GM19438 (cell line): ENCODE measurements around the gene ZSWIM4.
"Not testable (repeated sequence)": the region's sequence is repeated elsewhere in the genome, so short reads cannot be mapped to it uniquely, and the experiment has no call there.

Experiments
- ATAC-seq: cut with Tn5 transposase; IDR thresholded peaks from one replicate; pipeline ENCODE4 v1.9.1; 2021; ENCODE audit warnings: low read depth; ENCODE audit not compliant: unreplicated experiment

ZSWIM4 gene

GRCh38 chr19:13774217-13775191 lies 20.7 kb upstream of the ZSWIM4 start, which contains the start of gene C19orf53:
C19orf53 (plus strand) TSS chr19:13774456; CDS start chr19:13774478, 22 bp downstream.
- peak; percentile 93 for ATAC-seq

DNA sequence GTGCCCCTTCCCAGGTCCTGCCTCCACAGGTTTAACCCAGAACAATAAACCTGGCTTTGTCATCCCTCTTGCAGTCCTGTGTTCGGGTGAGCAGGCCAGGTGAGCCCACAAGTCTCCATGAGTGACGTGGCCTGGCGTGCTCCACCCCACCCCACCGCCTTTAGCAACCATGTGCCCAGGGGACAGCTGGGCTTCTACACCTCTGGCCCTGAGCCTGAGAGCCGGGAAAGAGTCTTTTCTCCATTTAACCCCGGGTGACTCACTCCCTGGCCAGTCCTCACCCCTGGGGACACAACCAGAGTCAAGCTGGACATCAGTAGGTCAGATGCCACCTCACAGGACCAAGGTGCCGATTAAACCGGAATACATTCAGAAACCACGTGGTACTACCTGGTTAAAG lies 16.8 kb upstream of the ZSWIM4 start:
- no peak for ATAC-seq

DNA sequence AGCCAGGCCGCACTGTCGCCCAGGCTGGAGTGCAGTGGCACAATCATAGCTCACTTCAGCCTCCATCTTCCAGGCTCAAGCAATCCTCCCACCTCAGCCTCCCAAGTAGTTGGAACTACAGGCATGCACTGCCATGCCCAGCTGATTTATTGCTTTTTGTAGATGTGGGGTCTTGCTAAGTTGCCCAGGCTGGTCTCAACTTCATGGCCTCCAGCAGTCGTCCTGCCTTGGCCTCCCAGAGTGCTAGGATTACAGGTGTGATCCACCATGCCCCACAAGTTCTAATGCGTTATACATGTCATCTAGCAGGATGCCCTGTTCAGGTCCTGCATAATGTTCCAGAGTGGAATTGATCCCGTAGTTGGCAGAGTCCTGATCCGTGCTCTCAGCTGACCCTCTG lies 16.4 kb upstream of the ZSWIM4 start:
- ATAC-seq, result no peak

DNA sequence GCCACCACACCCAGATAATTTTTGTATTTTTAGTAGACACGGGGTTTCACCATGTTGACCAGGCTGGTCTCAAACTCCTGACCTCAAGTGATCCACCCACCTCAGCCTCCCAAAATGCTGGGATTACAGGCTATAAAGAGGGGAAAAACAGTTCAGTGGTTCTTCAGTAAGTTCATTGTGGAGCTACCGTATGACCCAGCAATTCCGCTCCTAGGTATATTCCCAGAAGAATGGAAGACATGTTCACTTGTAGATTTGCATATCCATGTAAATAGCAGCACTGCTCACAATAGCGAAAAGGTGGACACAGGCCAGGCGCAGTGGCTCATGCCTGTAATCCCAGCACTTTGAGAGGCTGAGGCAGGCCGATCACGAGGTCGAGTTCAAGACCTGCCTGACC lies 15.4 kb upstream of the ZSWIM4 start:
- not testable (repeated sequence) for ATAC-seq

- no peak for ATAC-seq
Measured at GRCh38 chr19:13781547-13781946, 13.7 kb upstream of the ZSWIM4 start.

- ATAC-seq, result no peak
Measured at GRCh38 chr19:13782537-13782936, 12.7 kb upstream of the ZSWIM4 start.

DNA sequence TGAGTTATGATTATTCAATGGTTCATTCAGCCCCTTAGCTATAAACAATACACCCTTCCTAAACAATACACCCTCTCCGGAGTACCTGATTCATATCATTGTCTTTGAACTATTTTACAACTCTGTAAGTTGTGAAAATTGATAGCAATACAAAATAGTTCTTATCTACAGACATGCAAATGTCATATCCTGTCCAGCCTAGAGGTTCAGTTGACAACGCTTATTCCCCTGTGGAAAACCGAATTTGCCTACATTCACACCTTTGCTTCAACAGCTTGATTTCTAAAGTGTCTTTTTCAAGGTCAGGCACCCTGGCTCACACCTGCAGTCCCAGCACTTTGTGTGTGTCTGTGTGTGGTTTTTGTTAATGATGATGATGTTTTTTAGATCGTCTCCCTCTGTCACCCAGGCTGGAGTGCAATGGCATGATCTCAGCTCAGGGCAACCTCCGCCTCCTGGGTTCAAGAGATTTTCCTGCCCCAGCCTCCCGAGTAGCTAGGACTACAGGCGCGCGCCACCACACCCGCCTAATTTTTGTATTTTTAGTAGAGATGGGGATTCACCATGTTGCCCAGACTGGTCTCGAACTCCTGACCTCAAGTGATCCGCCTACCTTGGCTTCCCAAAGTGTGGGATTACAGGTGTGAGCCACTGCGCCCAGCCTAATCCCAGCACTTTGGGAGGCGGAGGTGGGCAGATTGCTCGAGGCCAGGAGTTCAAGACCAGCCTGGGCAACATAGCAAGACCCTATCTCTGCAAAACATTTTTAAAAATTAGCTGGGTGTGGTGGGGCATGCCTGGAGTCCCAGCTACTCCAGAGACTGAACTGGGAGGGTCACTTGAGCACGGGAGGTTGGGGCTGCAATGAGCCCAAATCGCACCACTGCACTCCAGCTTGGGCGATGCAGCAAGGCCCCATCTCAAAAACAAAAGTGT lies 11.4 kb upstream of the ZSWIM4 start:
- ATAC-seq, result no peak

GRCh38 chr19:13784731-13785452 lies 10.4 kb upstream of the ZSWIM4 start:
- ATAC-seq, result no peak

DNA sequence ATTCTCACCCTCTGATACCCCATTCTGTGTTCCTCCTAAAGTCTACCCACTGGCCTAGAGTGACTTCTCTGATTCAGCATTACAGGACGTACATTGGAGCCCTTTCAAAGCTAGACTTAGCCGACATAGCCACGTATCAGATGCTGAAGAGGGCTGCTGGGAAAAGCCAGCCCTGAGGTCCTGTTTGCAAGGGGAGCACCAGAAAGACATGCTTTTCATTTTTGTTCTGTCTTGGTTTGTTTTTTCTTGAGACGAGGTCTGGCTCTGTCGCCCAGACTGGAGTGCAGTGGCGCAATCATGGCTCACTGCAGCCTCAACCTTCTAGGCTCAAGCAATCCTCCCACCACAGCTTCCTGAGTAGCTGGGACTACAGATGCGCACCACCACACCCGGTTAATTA lies 6.3 kb upstream of the ZSWIM4 start:
- no peak for ATAC-seq

DNA sequence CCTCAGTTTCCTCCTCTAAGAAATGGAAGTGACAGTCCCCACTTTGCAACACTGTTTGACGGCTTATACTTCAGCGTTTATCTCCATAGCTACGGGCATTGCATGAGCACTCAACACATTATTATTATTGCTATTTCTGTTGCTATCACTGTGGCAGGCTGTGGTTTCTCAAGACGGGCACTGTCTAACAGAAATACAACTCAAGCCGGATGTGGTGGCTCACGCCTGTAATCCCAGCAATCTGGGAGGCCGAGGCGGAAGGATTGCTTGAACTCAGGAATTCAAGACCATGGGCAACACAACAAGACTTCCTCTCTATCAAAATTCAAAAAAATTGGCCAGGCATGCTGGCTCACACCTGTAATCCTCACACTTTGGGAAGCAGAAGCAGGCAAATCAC lies 4.9 kb upstream of the ZSWIM4 start:
- ATAC-seq, result no peak

DNA sequence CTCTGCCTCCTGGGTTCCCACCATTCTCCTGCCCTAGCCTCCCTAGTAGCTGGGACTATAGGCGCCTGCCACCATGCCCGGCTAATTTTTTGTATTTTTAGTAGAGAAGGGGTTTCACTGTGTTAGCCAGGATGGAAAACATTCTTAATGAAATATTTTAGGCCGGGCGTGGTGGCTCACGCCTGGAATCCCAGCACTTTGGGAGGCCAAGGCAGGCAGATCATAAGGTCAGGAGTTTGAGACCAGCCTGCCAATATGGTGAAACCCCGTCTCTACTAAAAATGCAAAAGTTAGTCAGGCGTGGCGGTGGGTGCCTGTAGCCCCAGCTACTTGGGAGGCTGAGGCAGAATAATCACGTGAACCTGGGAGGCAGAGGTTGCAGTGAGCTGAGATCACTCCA lies 1.9 kb upstream of the ZSWIM4 start:
- not testable (repeated sequence) for ATAC-seq

DNA sequence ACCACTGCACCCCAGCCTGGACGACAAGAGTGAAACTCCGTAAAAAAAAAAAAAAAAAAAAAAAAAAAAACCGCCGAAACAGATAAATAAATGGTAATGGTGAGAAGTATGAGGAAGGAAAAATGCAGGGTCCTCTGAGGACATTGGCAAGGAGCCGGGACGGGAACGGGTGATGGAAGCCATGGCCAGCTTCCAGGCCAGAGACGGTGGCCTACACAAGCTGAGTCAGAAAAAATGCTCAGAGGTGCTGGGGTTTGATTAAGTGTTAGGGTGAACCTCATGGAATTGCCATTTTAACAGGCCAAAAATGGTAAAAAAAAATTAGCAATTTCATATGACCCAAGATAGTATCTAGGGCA lies 866 bp upstream of the ZSWIM4 start:
- no peak for ATAC-seq

DNA sequence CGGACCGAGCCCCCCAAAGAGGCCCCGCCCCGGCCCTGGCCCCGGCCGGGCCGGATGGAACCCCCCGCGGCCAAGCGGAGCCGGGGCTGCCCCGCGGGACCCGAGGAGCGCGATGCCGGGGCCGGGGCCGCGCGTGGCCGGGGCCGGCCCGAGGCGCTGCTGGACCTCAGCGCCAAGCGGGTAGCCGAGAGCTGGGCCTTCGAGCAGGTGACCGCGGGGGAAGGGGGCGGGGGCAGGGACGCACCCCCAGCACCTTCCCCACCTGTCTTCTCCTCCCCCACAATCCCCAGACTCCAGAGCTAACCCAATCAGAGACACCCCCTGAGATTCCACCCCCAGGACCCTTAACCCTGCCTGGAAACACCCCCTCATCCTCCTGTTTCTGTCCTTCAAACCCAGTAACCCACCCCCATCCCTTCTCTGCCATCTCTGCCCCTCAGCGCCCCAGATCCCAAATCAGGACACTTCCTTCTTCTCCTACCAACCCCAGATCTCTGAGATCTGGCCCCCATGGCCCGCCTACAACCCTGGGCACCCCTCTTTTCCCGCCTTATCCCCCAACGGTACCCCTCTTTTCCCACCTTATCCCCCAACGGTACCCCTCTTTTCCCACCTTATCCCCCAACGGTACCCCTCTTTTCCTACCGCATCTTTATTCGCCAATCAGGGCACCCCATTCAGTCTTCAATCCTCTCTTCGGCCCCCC lies 505 bp downstream of the ZSWIM4 start:
- peak; percentile 12 for ATAC-seq

GRCh38 chr19:13796301-13797057 lies 1.2 kb downstream of the ZSWIM4 start:
- no peak for ATAC-seq

DNA sequence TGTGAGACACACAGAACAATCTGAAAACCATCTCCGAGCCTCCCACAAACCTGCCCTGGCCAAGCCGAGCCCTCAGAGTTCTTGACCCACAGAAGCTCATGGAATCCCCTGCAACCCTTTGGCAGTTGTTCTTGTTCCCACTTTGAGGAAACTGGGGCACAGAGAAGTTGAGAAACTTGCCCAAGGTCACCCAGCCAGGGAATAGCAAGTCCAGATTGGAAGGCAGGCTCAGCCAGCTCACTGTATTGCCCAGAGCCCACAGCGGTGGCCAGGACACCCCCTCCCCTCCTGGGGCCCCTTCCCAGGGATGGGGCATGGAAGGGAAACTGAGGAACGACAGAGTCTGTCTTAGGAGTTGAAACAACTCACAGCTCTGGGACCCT lies 1.8 kb downstream of the ZSWIM4 start:
- ATAC-seq, result no peak

GRCh38 chr19:13797870-13798269 lies 2.6 kb downstream of the ZSWIM4 start:
- ATAC-seq, result no peak

GRCh38 chr19:13799669-13800068 lies 4.4 kb downstream of the ZSWIM4 start:
- ATAC-seq, result no peak

DNA sequence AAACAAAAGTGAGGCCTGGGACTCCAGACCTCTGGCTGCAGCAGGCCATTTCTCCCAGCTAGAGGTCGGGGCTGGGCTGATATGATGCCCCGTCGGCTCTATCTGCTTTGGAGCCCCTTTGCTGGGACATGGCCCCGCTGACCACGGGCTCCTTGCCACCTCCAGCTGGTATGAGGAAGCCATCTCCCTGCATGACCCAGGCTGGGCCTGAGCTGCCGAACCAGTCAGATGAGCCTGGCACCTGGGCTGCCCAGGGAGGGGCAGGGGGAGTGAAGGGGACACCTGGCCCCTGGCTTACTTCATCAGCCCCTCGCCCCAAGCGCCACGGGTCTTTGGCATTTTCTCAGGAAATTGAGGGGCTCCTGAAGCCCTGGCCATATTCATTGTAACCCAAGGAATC lies 7.8 kb downstream of the ZSWIM4 start:
- ATAC-seq, result no peak
